HepG2 (cell line): ENCODE data around the gene CASD1. TPM values are rescaled to one million over a fixed set of nuclear protein-coding genes. Genes with fewer than 3 reads are reported as not detected.

Experiments used
- ATAC-seq: fragments of 200-7000 bp; cut with Tn5 transposase; 3 replicates; pipeline ENCODE4 v1.9.1; 2020; ENCODE audit warnings: mild to moderate bottlenecking, moderate library complexity
- BruUV-seq: library from RNA; stranded (reverse); fragments of 400-500 nt; replicated peaks from 2 replicates; lab custom pipeline; 2021; lab: Mats Ljungman, UMichigan
- CTCF ChIA-PET: fragments of 300-600 bp; formaldehyde crosslinking; extraction: SDS; loops from one replicate; lab custom pipeline; 2021; ENCODE audit warnings: low total read pairs, inconsistent platforms, low intra/inter-chr PET ratio; lab: Yijun Ruan, JAX
- POLR2A ChIA-PET: fragments of 350-600 bp; sonication (Branson Sonifier 250); formaldehyde crosslinking; loops from one replicate; lab custom pipeline; 2020; ENCODE audit warnings: antibody characterized with exemption, inconsistent platforms; lab: Yijun Ruan, JAX
- DNase-seq: peaks from one replicate; pipeline ENCODE4 v3.0.0-alpha.2; 2015; ENCODE audit warnings: low spot score
- FAIRE-seq: peaks from 3 replicates; lab custom pipeline; 2011; peaks lifted over from hg19 to GRCh38; lab: Jason Lieb, UNC
- H2AFZ ChIP-seq: one replicate; pipeline ENCODE4 v1.6.1; 2011; ENCODE audit warnings: low read length, inconsistent platforms
- H3K27ac ChIP-seq: fragments of 300-600 bp; 3 replicates; pipeline ENCODE4 v1.8.0; 2011; ENCODE audit warnings: mixed run types, mild to moderate bottlenecking, mixed read lengths, low read length, inconsistent platforms; ENCODE audit not compliant: insufficient read depth; ENCODE audit errors: extremely low read length
- H3K27me3 ChIP-seq, 2 experiments: fragments of 200-600 bp in 1 of 2; 2 replicates in 1 of 2; 3 replicates in 1 of 2; pipeline versions ENCODE4 v1.6.0 to v1.8.0; 2011; ENCODE audit warnings: low read length in 2 of 2, mild to moderate bottlenecking in 2 of 2, moderate library complexity in 2 of 2, inconsistent platforms in 1 of 2; ENCODE audit not compliant: insufficient read depth in 2 of 2, control insufficient read depth in 1 of 2
- H3K36me3 ChIP-seq, 2 experiments: fragments of 200-600 bp in 1 of 2; replicated peaks in 1 of 2; 2 replicates in 1 of 2; 3 replicates in 1 of 2; pipeline versions ENCODE4 v1.5.1 to v1.8.0; 2011; ENCODE audit warnings: low read length in 2 of 2, inconsistent platforms in 1 of 2; ENCODE audit not compliant: insufficient read depth in 2 of 2, control insufficient read depth in 1 of 2
- H3K4me1 ChIP-seq: 2 replicates; pipeline ENCODE4 v1.5.1; 2012; ENCODE audit warnings: low read length, inconsistent platforms; ENCODE audit not compliant: insufficient read depth
- H3K4me2 ChIP-seq: 2 replicates; pipeline ENCODE4 v1.6.0; 2011; ENCODE audit warnings: low read depth, low read length, inconsistent platforms
- H3K4me3 ChIP-seq, 3 experiments: fragments of 200-600 bp in 1 of 3; sonication (generic), shearing (Covaris generic) in 1 of 3; replicated peaks in 1 of 3; 2 replicates each; pipeline ENCODE4 v1.5.1; 2011 to 2016; ENCODE audit warnings: low read length in 3 of 3, inconsistent platforms in 2 of 3, low read depth in 2 of 3, mild to moderate bottlenecking in 2 of 3, control low read depth in 1 of 3, mixed read lengths in 1 of 3; ENCODE audit not compliant: insufficient read depth in 1 of 3
- H3K79me2 ChIP-seq: one replicate; pipeline ENCODE4 v1.6.1; 2011; ENCODE audit warnings: low read length, inconsistent platforms; ENCODE audit not compliant: insufficient read depth
- H3K9ac ChIP-seq: 2 replicates; pipeline ENCODE4 v1.6.0; 2011; ENCODE audit warnings: mild to moderate bottlenecking, low read depth, low read length, inconsistent platforms; ENCODE audit not compliant: insufficient read depth
- H3K9me3 ChIP-seq: 2 replicates; pipeline ENCODE4 v1.5.1; 2012; ENCODE audit warnings: mild to moderate bottlenecking, low read length
- H4K20me1 ChIP-seq: 2 replicates; pipeline ENCODE4 v1.6.0; 2011; ENCODE audit warnings: inconsistent platforms, mild to moderate bottlenecking, low read length, moderate library complexity; ENCODE audit not compliant: insufficient read depth
- AGO1 ChIP-seq: fragments of 200-400 bp; formaldehyde crosslinking; IDR thresholded peaks from 2 replicates; pipeline ENCODE4 v1.6.1; 2017; ENCODE audit warnings: mild to moderate bottlenecking, low read depth, low read length, moderate library complexity; ENCODE audit not compliant: poor library complexity, severe bottlenecking
- AGO2 ChIP-seq: fragments of 200-400 bp; formaldehyde crosslinking; optimal IDR thresholded peaks from 2 replicates; pipeline ENCODE3; 2017; ENCODE audit warnings: mild to moderate bottlenecking, low read depth, low read length, moderate library complexity
- CBFB ChIP-seq: sonication (generic); formaldehyde crosslinking; IDR thresholded peaks from 2 replicates; pipeline ENCODE4 v1.4.0; 2020; ENCODE audit warnings: missing genetic modification reagents
- CENPX ChIP-seq: sonication (generic); formaldehyde crosslinking; IDR thresholded peaks from 2 replicates; pipeline ENCODE4 v1.9.0; 2021; ENCODE audit warnings: mild to moderate bottlenecking, missing genetic modification reagents, moderate library complexity
- FOXO1 ChIP-seq: sonication (generic); formaldehyde crosslinking; IDR thresholded peaks from 2 replicates; pipeline ENCODE4 v1.4.0; 2020; ENCODE audit warnings: missing genetic modification reagents
- KMT2B ChIP-seq: IDR thresholded peaks from 2 replicates; pipeline ENCODE4 v1.6.1; 2016; ENCODE audit warnings: missing genetic modification reagents, missing compliant biosample characterization
- SMAD9 ChIP-seq: sonication (generic); formaldehyde crosslinking; IDR thresholded peaks from 2 replicates; pipeline ENCODE4 v1.5.1; 2020; ENCODE audit warnings: mild to moderate bottlenecking, missing genetic modification reagents
- ZBTB1 ChIP-seq: sonication (generic); formaldehyde crosslinking; IDR thresholded peaks from 2 replicates; pipeline ENCODE4 v1.4.0; 2020; ENCODE audit warnings: missing genetic modification reagents, borderline replicate concordance
- ZBTB21 ChIP-seq: sonication (generic); formaldehyde crosslinking; IDR thresholded peaks from 2 replicates; pipeline ENCODE4 v1.4.0; 2020; ENCODE audit warnings: missing genetic modification reagents
- ZNF12 ChIP-seq: sonication (generic); formaldehyde crosslinking; IDR thresholded peaks from 2 replicates; pipeline ENCODE4 v1.5.0; 2020; ENCODE audit warnings: missing genetic modification reagents
- ZNF20 ChIP-seq: sonication (generic); formaldehyde crosslinking; IDR thresholded peaks from 2 replicates; pipeline ENCODE4 v1.4.0; 2020; ENCODE audit warnings: mild to moderate bottlenecking, moderate library complexity, missing genetic modification reagents
- ZNF253 ChIP-seq: sonication (generic); formaldehyde crosslinking; IDR thresholded peaks from 2 replicates; pipeline ENCODE4 v1.8.0; 2022; ENCODE audit warnings: mild to moderate bottlenecking, missing genetic modification reagents, borderline replicate concordance
- ZNF367 ChIP-seq: sonication (generic); formaldehyde crosslinking; IDR thresholded peaks from 2 replicates; pipeline ENCODE4 v1.4.0; 2020; ENCODE audit warnings: missing genetic modification reagents, borderline replicate concordance
- ZNF589 ChIP-seq: sonication (generic); formaldehyde crosslinking; conservative IDR thresholded peaks from 2 replicates; pipeline ENCODE4 v1.8.0; 2022; ENCODE audit warnings: mild to moderate bottlenecking, moderate library complexity, missing genetic modification reagents
- WGBS: methylation state at CpG from one replicate; pipeline ENCODE4 v1.1.6; 2017; ENCODE audit warnings: low lambda C conversion rate; 5-methylcytosine and 5-hydroxymethylcytosine counted together
- in situ Hi-C: cut with HindIII; loops from 2 replicates; pipeline ENCODE4 v1.10.0; 2017; ENCODE audit warnings: low pct_unique_long_range_greater_than_20kb; ENCODE audit not compliant: extremely low pct_ligation_motif_present
- intact Hi-C: fragments of 100-400 bp; cut with micrococcal nuclease; formaldehyde crosslinking; loops from one replicate; pipeline ENCODE4 v1.10.0; 2022; ENCODE audit not compliant: unreplicated experiment
- polyA plus RNA-seq, 8 experiments: library from polyadenylated mRNA; depleted of rRNA in 3 of 8; stranded (reverse) in 7 of 8; unstranded in 1 of 8; fragments of >200 nt; fragmentation: Illumina TruSeq in 4 of 8; extraction: Trizol in 4 of 8; gene quantifications; 2 replicates each; pipeline versions ENCODE4 v1.2.1 to v1.2.3, GENCODE V29; 2011 to 2016; ENCODE audit warnings: low read depth in 4 of 8, missing spikeins in 1 of 8, mixed read lengths in 1 of 8; ENCODE audit not compliant: insufficient read depth in 1 of 8
- total RNA-seq, 5 experiments: library from RNA; depleted of rRNA; stranded (reverse); fragments of >200 nt; fragmentation: Illumina TruSeq; extraction: Trizol; gene quantifications; 2 replicates each; pipeline ENCODE4 v1.2.3, GENCODE V29; 2016; ENCODE audit warnings: low read depth in 1 of 5
- TF ChIP-seq, protein P1 (sequence below): sonication (generic); formaldehyde crosslinking; IDR thresholded peaks from 2 replicates; pipeline ENCODE4 v1.5.0; 2020; ENCODE audit warnings: missing genetic modification reagents
- TF ChIP-seq, protein P2 (sequence below): sonication (generic); formaldehyde crosslinking; IDR thresholded peaks from 2 replicates; pipeline ENCODE4 v1.4.0; 2020; ENCODE audit warnings: mild to moderate bottlenecking, missing genetic modification reagents
- TF ChIP-seq, protein P3 (sequence below): sonication (generic); formaldehyde crosslinking; IDR thresholded peaks from 2 replicates; pipeline ENCODE4 v1.5.0; 2020; ENCODE audit warnings: missing genetic modification reagents

CASD1 gene
- total and polyA plus RNA-seq, 2 of the 13 experiments (the other 11 are each of a cell fraction or from before 2014, with no cell fraction given), result 22.9 to 32.6 TPM

DNA sequence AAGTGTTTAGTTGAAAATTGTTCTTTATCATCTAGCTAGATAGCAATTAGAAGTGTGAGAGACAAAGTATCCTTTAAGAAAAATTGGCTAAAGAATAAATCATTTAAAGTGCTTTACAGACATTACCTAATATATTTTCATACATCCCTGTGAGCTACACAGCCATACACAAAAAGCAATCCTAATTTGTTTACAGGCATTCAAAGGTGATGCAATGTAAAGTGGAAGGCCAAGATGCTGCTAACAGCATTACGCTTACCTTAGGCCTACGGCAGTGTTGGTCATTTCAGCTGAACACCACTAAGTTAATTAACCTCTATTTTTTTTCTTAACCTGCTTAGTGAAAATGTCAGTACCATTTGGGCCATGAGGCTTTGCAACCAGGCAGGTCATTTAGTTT, 10.7 kb upstream of the CASD1 start:
- Histone ChIP-seq H4K20me1 (no peaks in the 10 kb centered on the region), H2AFZ (no peak overlapping the region), H3K36me3 (no peaks in the 10 kb centered on the region), H3K4me1 (no peaks in the 10 kb centered on the region), H3K27me3 (peaks cover 0 to 10% of the 10 kb centered on the region in 2 experiments; a peak in 2 of 5 replicates), H3K9ac (no peak overlapping the region), H3K9me3 (no peaks in the 10 kb centered on the region), H3K4me3 (no peak overlapping the region), H3K4me2 (no peak overlapping the region), H3K27ac (no peak overlapping the region), H3K79me2 (no peaks in the 10 kb centered on the region)
- 60% methylated on average over 2 of the region's 2 CpGs for WGBS
- no TSS peak for BruUV-seq
- DNase-seq, result no peak
- ChIA-PET CTCF (no interaction called here), POLR2A (no interaction called here)
- ATAC-seq, result no peak
- intact Hi-C loops, result no loop called here
- FAIRE-seq, result no peak
- in situ Hi-C loops, result no loop called here
- TF ChIP-seq ZNF253 (no peak), ZNF12 (CRISPR knock-in tag) (no peak), ZBTB21 (CRISPR knock-in tag) (no peak), AGO2 (no peak), ZNF589 (CRISPR knock-in tag) (no peak), ZNF20 (CRISPR knock-in tag) (no peak), KMT2B (no peak), AGO1 (no peak), CBFB (CRISPR knock-in tag) (no peak), ZNF367 (CRISPR knock-in tag) (no peak), ZBTB1 (no peak), FOXO1 (CRISPR knock-in tag) (no peak), SMAD9 (no peak), CENPX (no peak)
- TF ChIP-seq, protein P1, sequence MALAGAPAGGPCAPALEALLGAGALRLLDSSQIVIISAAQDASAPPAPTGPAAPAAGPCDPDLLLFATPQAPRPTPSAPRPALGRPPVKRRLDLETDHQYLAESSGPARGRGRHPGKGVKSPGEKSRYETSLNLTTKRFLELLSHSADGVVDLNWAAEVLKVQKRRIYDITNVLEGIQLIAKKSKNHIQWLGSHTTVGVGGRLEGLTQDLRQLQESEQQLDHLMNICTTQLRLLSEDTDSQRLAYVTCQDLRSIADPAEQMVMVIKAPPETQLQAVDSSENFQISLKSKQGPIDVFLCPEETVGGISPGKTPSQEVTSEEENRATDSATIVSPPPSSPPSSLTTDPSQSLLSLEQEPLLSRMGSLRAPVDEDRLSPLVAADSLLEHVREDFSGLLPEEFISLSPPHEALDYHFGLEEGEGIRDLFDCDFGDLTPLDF, result no peak
- TF ChIP-seq, protein P2, sequence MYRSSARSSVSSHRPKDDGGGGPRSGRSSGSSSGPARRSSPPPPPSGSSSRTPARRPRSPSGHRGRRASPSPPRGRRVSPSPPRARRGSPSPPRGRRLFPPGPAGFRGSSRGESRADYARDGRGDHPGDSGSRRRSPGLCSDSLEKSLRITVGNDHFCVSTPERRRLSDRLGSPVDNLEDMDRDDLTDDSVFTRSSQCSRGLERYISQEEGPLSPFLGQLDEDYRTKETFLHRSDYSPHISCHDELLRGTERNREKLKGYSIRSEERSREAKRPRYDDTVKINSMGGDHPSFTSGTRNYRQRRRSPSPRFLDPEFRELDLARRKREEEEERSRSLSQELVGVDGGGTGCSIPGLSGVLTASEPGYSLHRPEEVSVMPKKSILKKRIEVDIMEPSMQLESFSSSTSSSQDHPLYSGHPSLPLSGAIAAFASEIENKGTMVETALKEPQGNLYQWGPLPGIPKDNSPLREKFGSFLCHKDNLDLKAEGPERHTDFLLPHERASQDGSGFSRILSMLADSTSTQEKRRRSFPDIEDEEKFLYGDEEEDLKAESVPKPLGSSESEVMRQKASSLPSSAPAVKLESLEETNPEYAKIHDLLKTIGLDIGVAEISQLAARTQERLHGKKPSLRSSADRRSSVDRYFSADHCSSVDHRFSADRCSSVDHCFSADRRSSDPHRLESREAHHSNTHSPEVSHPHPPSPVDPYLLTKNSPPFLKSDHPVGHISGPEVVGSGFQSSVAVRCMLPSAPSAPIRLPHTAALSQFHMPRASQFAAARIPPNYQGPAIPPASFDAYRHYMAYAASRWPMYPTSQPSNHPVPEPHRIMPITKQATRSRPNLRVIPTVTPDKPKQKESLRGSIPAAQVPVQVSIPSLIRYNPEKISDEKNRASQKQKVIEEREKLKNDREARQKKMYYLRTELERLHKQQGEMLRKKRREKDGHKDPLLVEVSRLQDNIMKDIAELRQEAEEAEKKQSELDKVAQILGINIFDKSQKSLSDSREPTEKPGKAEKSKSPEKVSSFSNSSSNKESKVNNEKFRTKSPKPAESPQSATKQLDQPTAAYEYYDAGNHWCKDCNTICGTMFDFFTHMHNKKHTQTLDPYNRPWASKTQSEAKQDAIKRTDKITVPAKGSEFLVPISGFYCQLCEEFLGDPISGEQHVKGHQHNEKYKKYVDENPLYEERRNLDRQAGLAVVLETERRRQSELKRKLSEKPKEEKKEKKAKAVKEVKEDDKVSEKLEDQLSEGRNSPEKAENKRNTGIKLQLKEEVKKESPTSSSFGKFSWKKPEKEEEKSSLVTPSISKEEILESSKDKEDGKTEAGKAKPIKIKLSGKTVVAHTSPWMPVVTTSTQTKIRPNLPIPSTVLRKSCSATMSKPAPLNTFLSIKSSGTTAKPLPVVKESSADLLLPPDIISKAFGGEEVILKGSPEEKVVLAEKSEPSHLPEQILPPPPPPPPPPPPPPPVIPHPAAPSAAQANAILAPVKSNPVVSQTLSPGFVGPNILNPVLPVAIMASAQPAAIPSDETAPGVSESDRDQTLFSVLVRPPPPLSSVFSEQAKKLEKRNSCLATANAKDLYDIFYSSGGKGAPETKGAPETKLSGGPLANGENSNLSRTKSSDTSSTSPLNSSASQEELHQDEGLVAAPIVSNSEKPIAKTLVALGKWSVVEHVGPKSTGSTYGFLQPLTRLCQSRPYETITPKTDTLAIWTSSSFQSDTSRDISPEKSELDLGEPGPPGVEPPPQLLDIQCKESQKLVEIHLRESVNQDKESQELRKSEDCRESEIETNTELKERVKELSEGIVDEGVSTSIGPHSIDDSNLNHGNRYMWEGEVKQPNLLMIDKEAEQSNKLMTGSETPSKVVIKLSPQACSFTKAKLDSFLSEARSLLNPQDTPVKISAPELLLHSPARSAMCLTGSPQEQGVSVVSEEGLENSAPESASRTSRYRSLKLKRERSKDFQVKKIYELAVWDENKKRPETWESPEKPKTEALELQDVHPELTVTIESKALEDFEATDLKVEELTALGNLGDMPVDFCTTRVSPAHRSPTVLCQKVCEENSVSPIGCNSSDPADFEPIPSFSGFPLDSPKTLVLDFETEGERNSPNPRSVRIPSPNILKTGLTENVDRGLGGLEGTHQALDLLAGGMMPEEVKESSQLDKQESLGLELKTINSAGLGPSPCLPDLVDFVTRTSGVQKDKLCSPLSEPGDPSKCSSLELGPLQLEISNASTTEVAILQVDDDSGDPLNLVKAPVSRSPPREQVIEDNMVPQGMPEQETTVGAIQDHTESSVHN, result no peak
- TF ChIP-seq, protein P3, sequence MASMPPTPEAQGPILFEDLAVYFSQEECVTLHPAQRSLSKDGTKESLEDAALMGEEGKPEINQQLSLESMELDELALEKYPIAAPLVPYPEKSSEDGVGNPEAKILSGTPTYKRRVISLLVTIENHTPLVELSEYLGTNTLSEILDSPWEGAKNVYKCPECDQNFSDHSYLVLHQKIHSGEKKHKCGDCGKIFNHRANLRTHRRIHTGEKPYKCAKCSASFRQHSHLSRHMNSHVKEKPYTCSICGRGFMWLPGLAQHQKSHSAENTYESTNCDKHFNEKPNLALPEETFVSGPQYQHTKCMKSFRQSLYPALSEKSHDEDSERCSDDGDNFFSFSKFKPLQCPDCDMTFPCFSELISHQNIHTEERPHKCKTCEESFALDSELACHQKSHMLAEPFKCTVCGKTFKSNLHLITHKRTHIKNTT (CRISPR knock-in tag), result no peak
